Embryonic facial prominence (tissue), 1 donor: ENCODE measurements around the gene AMH.
"Not testable (repeated sequence)": the region's sequence is repeated elsewhere in the genome, so short reads cannot be mapped to it uniquely, and the experiment has no call there.

Experiments used
- DNase-seq: peaks from one replicate; pipeline ENCODE4 v3.0.0-alpha.2; 2016; ENCODE audit errors: extremely low spot score

AMH gene

DNA sequence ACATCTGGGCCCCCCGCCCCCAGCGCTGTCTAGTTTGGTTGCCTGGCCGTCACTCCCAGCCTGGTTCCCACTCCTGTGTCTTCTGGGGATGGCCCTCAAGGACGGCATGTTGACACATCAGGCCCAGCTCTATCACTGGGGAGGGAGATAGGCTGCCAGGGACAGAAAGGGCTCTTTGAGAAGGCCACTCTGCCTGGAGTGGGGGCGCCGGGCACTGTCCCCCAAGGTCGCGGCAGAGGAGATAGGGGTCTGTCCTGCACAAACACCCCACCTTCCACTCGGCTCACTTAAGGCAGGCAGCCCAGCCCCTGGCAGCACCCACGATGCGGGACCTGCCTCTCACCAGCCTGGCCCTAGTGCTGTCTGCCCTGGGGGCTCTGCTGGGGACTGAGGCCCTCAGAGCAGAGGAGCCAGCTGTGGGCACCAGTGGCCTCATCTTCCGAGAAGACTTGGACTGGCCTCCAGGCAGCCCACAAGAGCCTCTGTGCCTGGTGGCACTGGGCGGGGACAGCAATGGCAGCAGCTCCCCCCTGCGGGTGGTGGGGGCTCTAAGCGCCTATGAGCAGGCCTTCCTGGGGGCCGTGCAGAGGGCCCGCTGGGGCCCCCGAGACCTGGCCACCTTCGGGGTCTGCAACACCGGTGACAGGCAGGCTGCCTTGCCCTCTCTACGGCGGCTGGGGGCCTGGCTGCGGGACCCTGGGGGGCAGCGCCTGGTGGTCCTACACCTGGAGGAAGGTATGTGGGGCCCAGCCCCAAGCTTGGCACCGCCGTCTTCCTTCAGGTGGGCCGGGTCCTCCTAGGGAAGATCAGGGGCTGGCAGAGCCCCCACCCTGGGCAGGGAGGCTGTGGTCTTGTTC is at the start of gene AMH:
AMH (plus strand) TSS at position 314 of the 857 bp plus-strand sequence; CDS start at position 324, 10 bp downstream.
- no peak for DNase-seq

DNA sequence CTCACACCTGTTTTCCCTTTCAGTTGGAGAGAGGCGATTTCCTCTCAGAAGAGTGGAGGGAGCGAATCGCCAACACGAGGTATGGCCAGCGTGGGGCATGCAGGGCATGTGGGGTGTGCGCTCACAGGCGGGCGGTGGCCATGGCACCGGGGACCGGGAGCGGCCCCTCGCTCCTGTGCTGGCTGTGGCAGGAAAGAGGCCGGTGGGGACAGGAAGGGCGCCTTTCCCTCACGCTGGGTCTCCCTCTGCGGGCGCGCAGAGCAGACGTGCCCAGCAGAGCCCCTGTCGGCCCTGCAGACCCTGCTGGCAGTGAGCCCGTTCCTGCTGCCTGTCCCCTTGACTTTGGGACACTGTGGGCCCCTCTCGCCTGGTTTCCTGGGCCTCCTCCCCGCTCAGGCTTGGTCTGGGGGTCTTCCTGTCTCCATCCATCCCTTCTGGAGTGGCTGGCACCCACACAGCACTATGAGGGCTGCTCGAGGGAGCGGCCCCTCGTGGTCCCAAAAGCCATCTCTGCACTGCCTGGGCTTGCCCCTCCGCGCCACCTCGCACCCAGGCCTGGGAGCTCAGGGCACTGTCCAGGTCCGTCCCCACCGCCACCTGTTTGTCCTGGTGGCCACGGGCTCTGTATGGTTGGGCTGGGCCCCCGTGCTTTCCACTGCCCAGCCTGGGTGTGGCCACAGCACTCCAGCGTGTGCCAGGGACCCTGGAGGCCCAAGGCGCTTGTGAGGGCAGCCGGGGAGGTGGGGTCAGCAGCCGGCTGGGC is 49.1 kb upstream of the AMH start:
- DNase-seq, result no peak

GRCh38 chr19:2200624-2201294 is 48.4 kb upstream of the AMH start:
- not testable (repeated sequence) for DNase-seq

DNA sequence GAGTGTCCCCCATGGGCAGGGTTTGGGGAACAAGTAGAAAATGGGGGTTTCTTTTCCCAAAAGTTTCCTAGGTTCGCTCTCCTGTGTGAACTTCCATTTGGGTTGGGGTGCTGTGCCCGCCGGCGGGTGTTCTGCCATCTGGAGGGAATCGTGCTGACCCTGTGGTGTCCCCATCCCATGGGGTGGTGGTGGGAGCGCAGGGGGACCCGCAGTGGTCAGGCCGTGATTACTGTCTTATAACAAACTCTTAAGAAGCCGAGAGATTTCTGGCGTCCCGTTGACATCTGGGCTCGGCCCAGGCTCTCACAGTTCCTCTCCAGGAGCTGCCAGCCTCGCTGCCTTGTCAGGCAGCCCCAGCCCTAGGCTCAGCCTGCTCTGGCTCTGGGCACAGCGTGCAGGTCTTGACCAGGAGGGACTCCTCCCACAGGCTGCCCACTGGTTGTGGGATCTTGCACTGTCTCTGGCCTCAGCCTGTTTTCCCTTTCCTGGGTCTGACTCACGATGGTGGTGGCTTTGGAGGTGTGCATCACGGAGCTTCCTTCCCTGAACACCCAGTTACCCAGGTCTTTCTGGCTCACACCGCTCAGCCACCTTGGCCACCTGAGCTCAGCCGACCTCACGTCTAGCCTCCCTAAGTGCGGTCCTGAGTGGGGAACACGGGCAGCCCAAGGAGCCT is 47.5 kb upstream of the AMH start:
- DNase-seq, result no peak

GRCh38 chr19:2202366-2202765 is 46.8 kb upstream of the AMH start:
- no peak for DNase-seq

DNA sequence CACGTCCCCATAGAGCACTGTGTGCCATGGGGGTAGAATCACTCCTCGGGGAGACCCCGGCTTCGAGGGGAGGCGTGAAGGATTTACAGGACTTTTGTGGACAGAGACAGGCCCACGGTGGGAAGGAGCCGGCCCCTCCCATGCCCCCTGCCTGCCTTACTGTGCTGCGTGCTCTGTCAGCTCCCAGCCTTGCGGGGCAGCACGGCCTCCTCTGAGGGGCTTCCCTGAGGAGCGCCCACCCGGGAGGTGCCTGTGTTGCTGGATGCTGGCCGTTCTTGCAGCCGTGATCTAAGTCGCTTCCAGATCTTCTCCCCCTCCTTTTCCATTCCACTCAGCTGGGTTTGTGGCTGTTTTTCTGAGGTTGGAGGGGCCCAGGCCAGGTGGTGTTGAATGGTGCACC is 42.1 kb upstream of the AMH start:
- no peak for DNase-seq

GRCh38 chr19:2207991-2208860 is 40.9 kb upstream of the AMH start:
- DNase-seq, result no peak

DNA sequence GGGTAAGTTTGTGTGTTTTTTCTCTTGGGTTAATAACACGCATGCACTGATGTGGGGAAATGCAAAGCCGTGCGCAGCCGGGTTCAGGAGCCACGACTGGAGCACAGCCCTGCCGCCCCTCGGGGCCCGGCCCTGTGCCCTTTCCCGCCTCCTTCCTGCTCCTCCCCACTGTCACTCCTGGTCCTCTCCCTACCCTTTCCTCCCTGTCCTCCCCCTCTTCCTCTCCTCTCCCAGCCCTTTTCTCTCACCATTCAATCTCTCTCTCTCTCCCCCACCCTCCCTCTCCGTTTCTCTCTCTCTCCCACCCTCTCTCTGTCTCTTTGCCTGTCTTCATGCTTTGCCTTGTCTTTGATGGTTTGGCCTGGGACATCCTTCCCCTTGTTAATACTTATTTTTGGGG is 40.1 kb upstream of the AMH start:
- DNase-seq, result no peak

GRCh38 chr19:2209408-2209807 is 39.7 kb upstream of the AMH start:
- DNase-seq, result no peak

DNA sequence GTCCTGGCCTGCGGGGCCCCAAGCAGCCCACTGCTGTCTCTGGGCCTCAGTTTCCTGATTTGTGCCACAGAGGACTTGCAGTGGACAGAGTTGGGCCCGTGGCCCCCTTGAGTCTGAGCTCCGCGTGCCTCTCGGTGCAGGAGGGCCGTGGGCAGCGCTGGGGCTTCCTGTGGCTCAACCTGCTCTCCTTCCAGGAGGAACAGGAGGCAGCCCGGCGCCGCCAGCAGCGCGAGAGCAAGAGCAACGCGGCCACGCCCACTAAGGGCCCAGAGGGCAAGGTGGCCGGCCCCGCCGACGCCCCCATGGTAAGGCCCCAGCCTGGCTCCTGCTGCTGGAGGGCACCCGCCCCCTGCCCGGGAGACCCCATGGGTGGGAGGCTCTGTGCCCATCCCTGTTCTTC is 38.9 kb upstream of the AMH start:
- DNase-seq, result no peak

- no peak for DNase-seq
These were observed 38.0 kb upstream of the AMH start for GRCh38 chr19:2210987-2211740.

- DNase-seq, result no peak
These were observed 36.0 kb upstream of the AMH start for GRCh38 chr19:2212861-2213711.

- no peak for DNase-seq
These were observed 35.3 kb upstream of the AMH start for GRCh38 chr19:2213799-2214198.

DNA sequence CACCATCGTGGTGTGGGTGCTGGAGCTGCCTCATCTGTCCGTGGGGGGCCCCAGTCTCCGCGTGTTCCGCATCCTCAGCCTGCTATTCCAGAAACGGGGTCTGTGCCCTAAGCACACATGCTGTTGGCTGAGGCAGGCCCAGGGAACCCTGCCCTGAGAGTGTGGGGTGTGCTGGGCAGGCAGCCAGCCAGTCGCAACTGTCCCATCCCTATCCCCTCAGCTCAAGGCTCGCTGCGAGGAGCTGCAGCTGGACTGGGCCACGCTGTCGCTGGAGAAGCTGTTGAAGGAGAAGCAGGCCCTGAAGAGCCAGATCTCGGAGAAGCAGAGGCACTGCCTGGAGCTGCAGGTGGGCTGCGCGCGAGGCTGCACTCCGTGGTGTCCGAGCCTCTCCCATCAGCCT is 34.9 kb upstream of the AMH start:
- no peak for DNase-seq

- no peak for DNase-seq
These were observed 33.8 kb upstream of the AMH start for GRCh38 chr19:2215281-2215751.

DNA sequence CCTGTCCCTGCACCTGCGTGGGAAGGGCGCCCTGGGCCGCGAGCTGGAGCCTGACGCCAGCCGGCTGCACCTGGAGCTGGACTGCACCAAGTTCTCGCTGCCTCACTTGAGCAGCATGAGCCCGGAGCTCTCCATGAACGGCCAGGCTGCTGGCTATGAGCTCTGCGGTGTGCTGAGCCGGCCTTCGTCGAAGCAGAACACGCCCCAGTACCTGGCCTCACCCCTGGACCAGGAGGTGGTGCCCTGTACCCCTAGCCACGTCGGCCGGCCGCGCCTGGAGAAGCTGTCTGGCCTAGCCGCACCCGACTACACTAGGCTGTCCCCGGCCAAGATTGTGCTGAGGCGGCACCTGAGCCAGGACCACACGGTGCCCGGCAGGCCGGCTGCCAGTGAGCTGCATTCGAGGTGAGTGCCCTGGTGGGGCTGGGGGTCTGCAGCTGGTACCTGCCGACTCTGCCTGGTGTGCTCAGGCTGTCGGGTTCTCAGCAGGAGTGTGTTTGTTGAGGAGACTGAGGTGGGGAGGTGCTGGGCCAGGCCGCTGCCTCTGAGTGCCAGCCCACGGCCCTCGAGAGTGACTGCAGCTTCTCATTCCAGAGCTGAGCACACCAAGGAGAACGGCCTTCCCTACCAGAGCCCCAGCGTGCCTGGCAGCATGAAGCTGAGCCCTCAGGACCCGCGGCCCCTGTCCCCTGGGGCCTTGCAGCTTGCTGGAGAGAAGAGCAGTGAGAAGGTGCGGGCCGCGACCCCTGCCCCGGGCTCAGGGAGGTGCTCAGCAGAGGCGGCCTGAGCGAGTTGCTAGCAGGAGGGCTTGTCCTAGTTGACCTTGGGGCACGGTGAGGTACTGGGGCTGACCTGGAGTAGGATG is 32.5 kb upstream of the AMH start:
- DNase-seq, result no peak

- DNase-seq, result no peak
These were observed 31.5 kb upstream of the AMH start for GRCh38 chr19:2217591-2217990.

- DNase-seq, result no peak
These were observed 29.4 kb upstream of the AMH start for GRCh38 chr19:2219726-2220125.
